Adrenal gland (tissue), 12 donors: ENCODE measurements around the gene LIPI. TPM values are rescaled to one million over a fixed set of nuclear protein-coding genes. Genes with fewer than 3 reads are reported as not detected.
"Not testable (repeated sequence)": the region's sequence is repeated elsewhere in the genome, so short reads cannot be mapped to it uniquely, and the experiment has no call there.

Source experiments
- DNase-seq, 7 donors: peaks; one replicate each; pipeline ENCODE4 v3.0.0-alpha.2; 2019 to 2020
- H3K27ac ChIP-seq, 5 donors: fragments of 200-600 bp; sonication (generic) in 4 of 5; 1 replicate in 3 of 5; 2 replicates in 2 of 5; pipeline versions ENCODE4 v1.5.1 to v1.8.0; 2016 to 2020; ENCODE audit warnings: mild to moderate bottlenecking in 1 of 5
- H3K27me3 ChIP-seq: fragments of 200-600 bp; 2 replicates; pipeline ENCODE4 v1.8.0; 2021
- H3K36me3 ChIP-seq, 2 donors: fragments of 200-600 bp; replicated peaks in 1 of 2; 1 replicate in 1 of 2; 2 replicates in 1 of 2; pipeline versions ENCODE4 v1.5.1 to v1.8.0; 2018 to 2022
- H3K4me1 ChIP-seq, 2 donors: fragments of 200-600 bp; replicated peaks in 1 of 2; 1 replicate in 1 of 2; 2 replicates in 1 of 2; pipeline versions ENCODE4 v1.5.1 to v1.8.0; 2018 to 2021
- H3K4me3 ChIP-seq, 4 donors: fragments of 200-600 bp; sonication (generic) in 3 of 4; one replicate each; pipeline ENCODE4 v1.5.1; 2016 to 2018
- H3K9me3 ChIP-seq, 3 donors: fragments of 200-600 bp; sonication (generic) in 1 of 3; replicated peaks in 1 of 3; 1 replicate in 2 of 3; 2 replicates in 1 of 3; pipeline versions ENCODE4 v1.5.1 to v1.8.0; 2016 to 2021
- CTCF ChIP-seq, 6 experiments: fragments of 450-650 bp in 4 of 6; fragments of 200-600 bp in 2 of 6; sonication (generic) in 1 of 6; IDR thresholded peaks; 1 replicate in 5 of 6; 2 replicates in 1 of 6; pipeline versions ENCODE4 v1.5.1 to v1.8.0; 2016 to 2021; ENCODE audit warnings: antibody characterized with exemption in 6 of 6, mild to moderate bottlenecking in 2 of 6, moderate library complexity in 1 of 6
- POLR2A ChIP-seq, 2 donors: fragments of 450-650 bp; IDR thresholded peaks; one replicate each; pipeline ENCODE4 v1.6.1; 2017; ENCODE audit warnings: antibody characterized with exemption in 2 of 2, mild to moderate bottlenecking in 2 of 2, moderate library complexity in 1 of 2
- WGBS, 4 donors: extraction: QIAGEN DNeasy Blood & Tissue Kit in 2 of 4; methylation state at CpG; one replicate each; pipeline versions ENCODE4 v1.1.5 to v1.1.7; 2013 to 2017; 5-methylcytosine and 5-hydroxymethylcytosine counted together
- intact Hi-C, 2 donors: fragments of 100-400 bp; cut with DNase I; formaldehyde crosslinking; loops; one replicate each; pipeline versions ENCODE4 v1.14.1 to v1.15.0; 2022 to 2023
- polyA plus RNA-seq, 3 donors: library from polyadenylated mRNA; stranded (reverse); fragments of 200-250 nt in 2 of 3; fragments of 350-450 nt in 1 of 3; fragmentation: Illumina TruSeq in 1 of 3; extraction: RNeasy Lipid Tissue Mini Kit (QIAGEN cat#74804) in 1 of 3; gene quantifications; one replicate each; pipeline ENCODE4 v1.2.3, GENCODE V29; 2013 to 2014
- total RNA-seq, 9 donors: library from RNA; depleted of rRNA in 4 of 9; stranded (reverse); fragments of >200 nt in 4 of 9; fragments of 120-200 nt in 1 of 9; fragmentation: NEBNext Ultra II Directional in 1 of 9; extraction: Animal tissue kit (Norgen Biotek cat#: 25700) in 1 of 9; gene quantifications; one replicate each; pipeline versions ENCODE4 v1.1.0 to v1.2.4, GENCODE V29; 2013 to 2023
- donor health status: healthy with polysubstance abuse.
- donor health status: Bipolar disorder and iron deficiency.
- donor health status: DM: yes; HTN: yes; CAD: no.
- donor health status: DM: no; HTN: no; CAD: no.
- donor health status: DM: no; HTN: no; CAD: no.
- donor health status: DM: yes; HTN: yes; CAD: no.

Gene LIPI
- total and polyA plus RNA-seq, 12 donors, result not detected

- no peaks in the 10 kb centered on the region for H3K4me1 ChIP-seq
- intact Hi-C loops, result no loop called here
- no peak overlapping the region for H3K27ac ChIP-seq
- DNase-seq, result no peak
- no peaks in the 10 kb centered on the region for H3K36me3 ChIP-seq
- TF ChIP-seq POLR2A (IDR thresholded peaks at IDR 0.05) (no peak), CTCF (IDR thresholded peaks at IDR 0.05) (no peak)
- no peak overlapping the region for H3K4me3 ChIP-seq
- H3K27me3 ChIP-seq, result no peaks in the 10 kb centered on the region
- 92 to 100% (median 96%) methylated on average over 3 of the region's 3 CpGs for WGBS, 4 donors
- no peaks in the 10 kb centered on the region for H3K9me3 ChIP-seq
These were observed 96.5 kb downstream of the LIPI start for GRCh38 chr21:14114251-14114650.

GRCh38 chr21:14104564-14104963 lies 106.2 kb downstream of the LIPI start:
- H3K4me1 ChIP-seq, H3K9me3 ChIP-seq, DNase-seq, intact Hi-C loops, H3K27ac ChIP-seq, H3K4me3 ChIP-seq, H3K27me3 ChIP-seq, H3K36me3 ChIP-seq: not testable (repeated sequence)
- 74 to 94% (median 85%) methylated on average over 4 of the region's 4 CpGs for WGBS, 4 donors

DNA sequence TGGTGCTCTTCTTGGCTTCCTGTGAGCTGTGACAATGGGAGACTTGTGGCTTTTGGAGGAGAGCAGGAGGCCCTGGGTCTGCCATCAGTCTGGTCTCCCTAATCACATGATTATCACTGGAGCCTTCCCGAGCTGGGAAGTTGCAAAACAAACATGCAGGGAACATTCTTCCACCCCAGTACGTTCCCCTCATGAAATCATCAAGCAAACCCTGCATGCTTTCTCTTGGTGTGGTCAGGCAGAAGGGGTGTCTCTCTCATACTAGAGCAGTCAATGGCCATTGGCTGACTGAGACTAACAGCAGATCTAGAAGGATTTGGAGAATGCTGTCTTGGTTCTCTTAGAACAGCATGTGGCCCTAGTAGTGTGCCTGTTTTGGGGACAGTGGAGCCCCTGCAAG lies 111.2 kb downstream of the LIPI start:
- TF ChIP-seq CTCF (IDR thresholded peaks at IDR 0.05) (no peak), POLR2A (IDR thresholded peaks at IDR 0.05) (no peak)
- intact Hi-C loops, result no loop called here
- Histone ChIP-seq H3K27me3 (no peaks in the 10 kb centered on the region), H3K9me3 (no peaks in the 10 kb centered on the region), H3K36me3 (no peaks in the 10 kb centered on the region), H3K27ac (no peak overlapping the region), H3K4me3 (no peak overlapping the region), H3K4me1 (no peaks in the 10 kb centered on the region)
- WGBS, 4 donors, result 29 to 65% (median 52%) methylated on average over 2 of the region's 2 CpGs
- no peak for DNase-seq

DNA sequence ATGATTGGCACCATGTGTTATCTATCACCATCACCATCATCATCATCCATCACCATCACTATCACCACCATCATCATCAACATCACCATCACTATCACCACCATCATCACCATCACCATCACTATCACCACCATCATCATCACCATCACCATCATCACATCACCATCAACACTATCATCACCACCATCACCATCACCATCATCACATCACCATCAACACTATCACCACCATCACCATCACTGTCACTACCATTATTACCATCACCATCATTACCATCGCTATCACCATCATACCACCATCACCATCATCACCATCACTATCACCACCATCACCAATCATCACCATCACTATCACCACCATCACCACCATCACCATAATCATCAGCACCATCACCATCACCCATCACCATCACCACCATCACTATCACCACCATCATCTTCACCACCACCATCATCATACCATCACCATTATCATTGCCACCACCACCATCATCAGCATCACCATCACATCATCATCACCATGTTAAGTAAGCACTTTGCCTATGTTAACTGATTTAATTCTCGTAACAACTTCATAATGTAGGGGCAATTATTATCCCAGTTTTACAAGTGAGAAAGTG lies 112.8 kb downstream of the LIPI start:
- DNase-seq, result no peak
- H3K27ac ChIP-seq, result no peak overlapping the region
- no peaks in the 10 kb centered on the region for H3K27me3 ChIP-seq
- 90 to 96% (median 93%) methylated on average over 2 of the region's 2 CpGs for WGBS, 4 donors
- no peak overlapping the region for H3K4me3 ChIP-seq
- H3K36me3 ChIP-seq, result no peaks in the 10 kb centered on the region
- intact Hi-C loops, result no loop called here
- TF ChIP-seq CTCF (IDR thresholded peaks at IDR 0.05), result no peak
- no peak for TF ChIP-seq POLR2A (IDR thresholded peaks at IDR 0.05)
- H3K4me1 ChIP-seq, result no peaks in the 10 kb centered on the region
- H3K9me3 ChIP-seq, result no peaks in the 10 kb centered on the region

GRCh38 chr21:14096577-14096976 lies 114.2 kb downstream of the LIPI start:
- Histone ChIP-seq H3K27ac (no peak overlapping the region), H3K4me3 (no peak overlapping the region), H3K36me3 (no peaks in the 10 kb centered on the region), H3K4me1 (no peaks in the 10 kb centered on the region), H3K27me3 (no peaks in the 10 kb centered on the region), H3K9me3 (no peaks in the 10 kb centered on the region)
- WGBS, 4 donors, result 87 to 100% (median 95%) methylated on average over 4 to 6 of the region's 6 CpGs
- DNase-seq, result no peak
- intact Hi-C loops, result no loop called here
- TF ChIP-seq POLR2A (IDR thresholded peaks at IDR 0.05) (no peak), CTCF (IDR thresholded peaks at IDR 0.05) (no peak)
